ENCODE measurements around the gene RCAN2. TPM values are rescaled to one million over a fixed set of nuclear protein-coding genes. Genes with fewer than 3 reads are reported as not detected.
A peak's percentile ranks its signal among the peaks of the same experiment; 100 is the strongest.

RCAN2 gene
- 100 to 1,000 TPM in 2 of 4 donors, 10 to 100 TPM in 2; 46.9 to 289 (median 171) TPM for total RNA-seq

GRCh38 chr6:46491201-46491627, at the start of gene RCAN2:
TSS of gene RCAN2 (minus strand) at chr6:46491449.
- peak within 1 kb of the TSS; percentile 70 to 72 for H3K4me3 ChIP-seq
- no peak for TF ChIP-seq CTCF (IDR thresholded peaks at IDR 0.05)
- peak; percentile 54 to 86 for TF ChIP-seq POLR2A (IDR thresholded peaks at IDR 0.05)
- TF ChIP-seq POLR2AphosphoS5 (IDR thresholded peaks at IDR 0.05) = peak; percentile 59
- no peak for TF ChIP-seq EP300 (IDR thresholded peaks at IDR 0.05)
- H3K27ac ChIP-seq = peak within 1 kb of the TSS; percentile 82 to 92 (median 90)
- peak; percentile 92 for ATAC-seq
- peaks cover 7 to 56% (median 8%) of the 10 kb centered on the region in 3 donors for H3K4me1 ChIP-seq
- H3K36me3 ChIP-seq = no peaks in the 10 kb centered on the region
- 0% methylated on average over 1 of the region's 51 CpGs; no CpG with 5 or more reads in 1 of the 2 donors for WGBS, 2 donors (ENCODE audit: low coverage in 1 of 2)
- no peaks in the 10 kb centered on the region for H3K27me3 ChIP-seq
- H3K9me3 ChIP-seq = no peaks in the 10 kb centered on the region

DNA sequence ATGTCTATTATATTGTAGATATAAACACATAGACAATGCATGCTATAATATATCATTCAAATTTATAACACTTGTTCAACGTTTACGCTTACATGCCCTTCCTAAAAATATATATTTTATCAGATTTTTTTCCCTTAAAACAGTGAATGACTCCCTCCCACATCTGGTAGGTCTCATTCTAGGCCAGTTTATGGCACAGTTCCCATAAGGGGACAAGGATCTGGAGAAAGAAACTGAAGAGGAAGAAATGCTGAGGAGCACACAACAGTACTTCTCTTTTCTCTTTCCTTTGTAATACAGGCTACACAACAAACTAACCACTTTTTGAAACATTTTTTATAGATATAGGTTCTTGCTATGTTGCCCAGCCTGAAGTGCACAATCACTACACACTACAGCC, 48.6 kb upstream of the RCAN2 start:
- Histone ChIP-seq H3K4me1 (no peaks in the 10 kb centered on the region), H3K9me3 (peaks cover 0 to 15% (median 0%) of the 10 kb centered on the region in 3 donors), H3K36me3 (no peaks in the 10 kb centered on the region), H3K27me3 (no peaks in the 10 kb centered on the region), H3K27ac (no peak overlapping the region), H3K4me3 (no peak overlapping the region)
- ATAC-seq = no peak
- TF ChIP-seq CTCF (IDR thresholded peaks at IDR 0.05) = no peak
- no peak for TF ChIP-seq EP300 (IDR thresholded peaks at IDR 0.05)
- no peak for TF ChIP-seq POLR2AphosphoS5 (IDR thresholded peaks at IDR 0.05)
- no peak for TF ChIP-seq POLR2A (IDR thresholded peaks at IDR 0.05)
- 68 to 70% methylated on average over 2 of the region's 2 CpGs for WGBS, 2 donors (ENCODE audit: low coverage in 1 of 2)

DNA sequence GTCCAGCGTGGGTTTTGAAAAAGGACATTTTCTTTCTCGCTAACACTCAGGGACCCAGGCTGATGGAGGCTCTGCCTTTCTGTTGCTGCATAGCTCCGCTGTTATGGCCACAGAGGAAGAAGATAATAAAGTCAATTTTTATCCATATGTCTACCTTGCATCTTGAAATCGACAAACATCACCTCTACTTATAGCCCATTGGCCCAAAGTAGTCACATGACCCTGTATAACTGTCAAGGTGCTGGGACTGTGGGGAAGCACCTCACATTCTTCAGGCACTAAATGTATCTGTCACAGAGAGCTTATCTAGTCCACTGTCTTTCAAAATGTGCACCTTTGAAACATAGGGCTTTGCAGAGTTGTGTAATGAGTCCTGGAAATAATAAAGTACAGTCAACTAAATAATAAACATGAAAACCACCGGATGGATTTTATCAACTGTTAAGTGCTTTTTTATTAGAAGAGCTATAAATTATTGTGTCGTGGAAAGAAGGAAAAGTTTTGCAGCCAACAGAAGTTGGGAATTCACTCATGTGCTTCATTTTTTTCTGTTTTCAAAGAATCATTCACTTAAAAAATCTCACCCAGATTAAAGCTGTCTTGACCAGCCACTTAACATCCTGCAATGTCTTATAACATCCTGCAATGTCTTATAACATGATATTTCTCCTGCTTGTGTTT, 47.7 kb upstream of the RCAN2 start:
- no peak overlapping the region for H3K4me3 ChIP-seq
- no peak for TF ChIP-seq POLR2A (IDR thresholded peaks at IDR 0.05)
- TF ChIP-seq CTCF (IDR thresholded peaks at IDR 0.05) = no peak
- no peak for TF ChIP-seq EP300 (IDR thresholded peaks at IDR 0.05)
- no peak for TF ChIP-seq POLR2AphosphoS5 (IDR thresholded peaks at IDR 0.05)
- no peak for ATAC-seq
- WGBS, 2 donors (ENCODE audit: low coverage in 1 of 2) = 58% methylated on average over 6 of the region's 6 CpGs
- peaks cover 0 to 6% (median 0%) of the 10 kb centered on the region in 3 donors for H3K9me3 ChIP-seq
- no peaks in the 10 kb centered on the region for H3K27me3 ChIP-seq
- no peaks in the 10 kb centered on the region for H3K4me1 ChIP-seq
- no peak overlapping the region for H3K27ac ChIP-seq
- no peaks in the 10 kb centered on the region for H3K36me3 ChIP-seq

- Histone ChIP-seq H3K4me3 (no peak overlapping the region), H3K27ac (no peak overlapping the region), H3K9me3 (peaks cover 0 to 5% (median 0%) of the 10 kb centered on the region in 3 donors), H3K27me3 (no peaks in the 10 kb centered on the region), H3K4me1 (peaks cover 0 to 22% (median 0%) of the 10 kb centered on the region in 3 donors), H3K36me3 (no peaks in the 10 kb centered on the region)
- ATAC-seq = no peak
- no peak for TF ChIP-seq POLR2A (IDR thresholded peaks at IDR 0.05)
- 46 to 72% methylated on average over 2 to 3 of the region's 3 CpGs for WGBS, 2 donors (ENCODE audit: low coverage in 1 of 2)
Measured at GRCh38 chr6:46530896-46531295, 39.6 kb upstream of the RCAN2 start.

DNA sequence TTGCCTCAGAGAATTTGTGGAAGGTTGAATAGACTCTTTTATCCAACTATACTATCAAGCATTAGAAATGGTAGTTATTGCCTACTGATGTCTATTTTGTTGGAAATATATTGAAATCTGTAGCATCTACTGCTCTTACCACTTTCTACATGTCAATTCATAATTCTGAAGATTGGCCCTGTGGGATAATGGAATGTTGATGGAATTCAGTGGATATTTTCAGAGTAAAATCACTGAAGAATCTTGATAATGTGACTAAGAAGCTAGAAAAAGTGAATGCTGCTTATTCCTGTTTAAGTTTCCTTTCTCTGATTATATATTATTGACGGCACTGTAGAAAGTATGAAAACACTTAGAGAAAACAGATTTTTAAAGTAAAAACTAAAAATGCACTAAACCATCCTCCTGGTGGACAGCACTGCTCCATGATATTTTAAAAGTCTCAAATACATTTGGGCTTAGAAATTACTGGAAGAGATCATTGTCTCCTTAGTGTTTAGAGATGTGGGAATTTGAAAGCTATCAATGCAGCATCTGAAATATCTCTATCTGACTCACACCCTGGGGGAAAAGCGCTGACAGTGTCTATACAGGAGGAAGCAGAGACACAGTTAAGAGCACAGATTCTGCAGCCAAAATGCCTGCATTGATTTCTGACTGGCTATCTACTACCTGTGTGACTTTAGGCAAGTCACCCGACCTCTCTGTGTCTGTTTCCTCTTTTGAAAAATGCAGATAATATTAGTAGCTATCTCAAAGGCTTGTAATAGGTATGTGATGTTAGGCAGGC, 37.9 kb upstream of the RCAN2 start:
- Histone ChIP-seq H3K27me3 (no peaks in the 10 kb centered on the region), H3K4me1 (peaks cover 0 to 22% (median 0%) of the 10 kb centered on the region in 3 donors), H3K4me3 (no peak overlapping the region), H3K27ac (no peak overlapping the region), H3K36me3 (no peaks in the 10 kb centered on the region), H3K9me3 (no peaks in the 10 kb centered on the region)
- WGBS, 2 donors (ENCODE audit: low coverage in 1 of 2) = 85 to 92% methylated on average over 2 to 3 of the region's 3 CpGs
- TF ChIP-seq EP300 (IDR thresholded peaks at IDR 0.05) (no peak), CTCF (IDR thresholded peaks at IDR 0.05) (no peak), POLR2AphosphoS5 (IDR thresholded peaks at IDR 0.05) (no peak), POLR2A (IDR thresholded peaks at IDR 0.05) (no peak)
- no peak for ATAC-seq

Data from gastroesophageal sphincter (tissue), 4 donors.